HL-60/S4 treated with retinoic acid at 250 ng/mL for 4 days and 3 days (cell line): ENCODE measurements around the gene FBXL16.
"Not testable (repeated sequence)": the region's sequence is repeated elsewhere in the genome, so short reads cannot be mapped to it uniquely, and the experiment has no call there.

Source experiments
- in situ Hi-C: fragments of 300-500 bp; cut with MboI; formaldehyde crosslinking; loops from 2 replicates; pipeline ENCODE4 v1.7.0; 2022; ENCODE audit warnings: low sequenced_read_pairs

The FBXL16 gene

DNA sequence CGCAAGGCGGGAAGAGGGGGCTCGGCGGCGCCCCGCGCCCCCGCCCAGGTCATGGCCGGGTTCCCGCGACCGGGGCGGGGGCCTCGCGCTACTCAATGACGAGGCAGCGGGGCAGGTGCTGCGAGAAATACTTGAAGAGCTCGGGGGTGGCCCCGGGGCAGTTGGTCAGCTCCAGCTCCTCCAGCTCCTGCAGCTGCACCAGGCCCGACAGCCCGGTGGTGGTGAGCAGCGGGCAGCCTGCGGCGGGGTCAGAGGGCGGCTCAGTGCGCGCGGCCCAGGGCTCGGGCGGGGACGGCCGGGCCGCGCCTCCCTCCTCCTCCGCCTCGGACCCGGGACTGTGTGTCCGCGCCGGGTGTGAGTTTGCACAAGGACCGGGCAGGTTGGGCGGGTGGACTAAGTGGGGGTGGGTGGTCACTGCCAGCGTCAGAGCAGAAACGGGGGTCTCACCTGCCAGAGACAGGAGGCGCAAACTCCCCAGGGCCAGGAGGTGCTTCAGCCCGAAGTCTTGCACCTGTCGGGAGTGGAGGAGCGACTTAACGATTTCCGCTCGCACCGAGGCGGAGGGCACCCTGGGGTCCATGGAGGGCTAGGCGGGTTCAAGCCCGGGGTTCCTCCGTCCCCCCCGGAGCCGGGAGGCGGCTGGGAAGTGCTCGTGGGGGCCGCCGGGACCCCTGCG is 11.3 kb downstream of the FBXL16 start:
- in situ Hi-C loops = no loop called here

DNA sequence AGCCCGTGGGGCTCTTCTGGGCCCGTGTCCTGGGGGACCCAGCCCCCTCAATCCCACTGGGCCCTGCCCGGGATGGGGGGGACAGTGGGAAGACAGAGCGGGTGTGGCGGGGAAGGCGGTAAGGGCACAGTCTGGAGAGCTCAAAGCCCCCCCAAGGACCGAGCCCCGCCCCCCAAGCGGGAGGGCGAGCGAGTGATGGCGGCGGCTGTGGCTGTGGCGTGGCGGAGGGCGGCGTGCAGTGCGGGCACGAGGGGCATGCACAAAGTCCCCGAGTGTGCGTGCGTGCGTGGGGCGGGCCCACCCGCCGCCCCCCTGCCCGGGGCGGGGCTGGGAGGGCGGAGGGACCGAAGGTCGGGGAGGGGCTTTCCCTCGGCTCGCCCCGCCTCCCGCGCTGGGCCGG is 11.8 kb downstream of the FBXL16 start:
- in situ Hi-C loops = no loop called here

DNA sequence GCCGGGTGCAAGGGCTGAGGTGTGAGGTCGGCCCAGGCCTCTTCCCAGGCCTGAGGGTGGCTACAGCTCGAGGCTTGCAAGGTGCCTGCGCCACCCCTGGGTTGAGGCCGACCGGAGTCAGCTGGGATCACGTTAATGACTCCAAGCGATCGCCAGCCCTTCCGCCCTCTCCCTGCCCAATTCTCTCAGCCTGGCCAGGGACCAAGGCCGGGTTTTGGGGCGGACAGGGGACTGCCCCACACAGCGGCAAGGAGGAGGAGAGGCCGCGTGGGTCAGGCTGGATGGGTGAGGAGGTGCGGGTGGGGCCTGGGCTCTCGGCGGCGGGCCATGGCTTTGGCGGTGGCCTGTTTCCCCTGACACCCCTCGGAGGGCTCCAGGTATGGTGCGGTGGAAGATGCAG is 12.2 kb downstream of the FBXL16 start:
- in situ Hi-C loops = no loop called here

DNA sequence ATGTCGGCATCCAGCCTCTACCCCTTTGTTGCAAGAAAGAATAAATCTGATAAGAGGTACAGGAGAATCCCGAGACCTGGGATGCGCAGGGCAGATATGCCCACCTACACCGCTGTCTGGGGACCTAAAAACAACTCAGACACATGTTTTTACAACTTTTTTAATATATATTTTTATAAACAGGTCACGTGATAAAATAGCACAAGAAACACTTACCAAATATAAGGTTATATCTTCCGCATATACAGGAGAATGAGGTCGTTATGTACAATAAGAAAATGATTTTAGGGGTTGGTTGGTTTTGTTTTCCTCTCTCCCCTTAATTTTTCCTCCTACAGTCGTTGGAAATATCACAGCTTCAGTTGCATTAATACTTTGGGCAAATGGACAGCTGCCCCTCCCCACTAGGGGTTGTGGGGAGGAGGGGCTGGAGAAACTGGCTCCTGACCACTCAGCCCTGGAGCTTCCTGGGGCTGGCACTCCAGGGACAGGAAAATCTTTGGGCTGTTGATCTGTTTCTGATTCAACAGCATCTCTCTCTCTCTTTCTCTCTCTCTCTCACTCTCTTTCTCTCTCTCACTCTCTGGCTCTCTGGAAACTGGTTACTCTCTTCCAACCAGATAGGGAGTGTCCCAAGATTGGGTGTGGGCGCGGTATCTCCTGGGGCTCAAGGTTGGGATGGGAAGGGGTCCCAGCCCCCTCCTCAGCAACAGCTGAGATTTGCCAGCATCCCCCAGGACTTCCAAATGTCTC is 13.1 kb downstream of the FBXL16 start:
- in situ Hi-C loops = no loop called here

DNA sequence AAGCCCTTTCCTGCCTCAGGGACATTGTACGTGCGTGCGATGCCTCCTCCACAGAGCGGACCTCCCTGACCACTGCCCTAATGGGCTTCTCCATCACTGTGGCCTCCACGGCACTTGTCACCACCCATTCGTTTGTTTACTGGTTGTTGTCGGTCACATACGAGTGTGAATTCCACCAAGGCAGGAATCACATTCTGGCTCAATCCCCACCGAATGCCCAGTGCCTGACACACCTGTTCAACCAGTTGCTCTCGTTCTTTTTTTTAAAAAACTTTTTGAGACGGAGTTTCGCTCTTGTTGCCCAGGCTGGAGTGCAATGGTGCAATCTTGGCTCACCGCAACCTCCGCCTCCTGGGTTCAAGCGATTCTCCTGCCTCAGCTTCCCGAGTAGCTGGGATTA is 14.4 kb downstream of the FBXL16 start:
- in situ Hi-C loops = not testable (repeated sequence)

DNA sequence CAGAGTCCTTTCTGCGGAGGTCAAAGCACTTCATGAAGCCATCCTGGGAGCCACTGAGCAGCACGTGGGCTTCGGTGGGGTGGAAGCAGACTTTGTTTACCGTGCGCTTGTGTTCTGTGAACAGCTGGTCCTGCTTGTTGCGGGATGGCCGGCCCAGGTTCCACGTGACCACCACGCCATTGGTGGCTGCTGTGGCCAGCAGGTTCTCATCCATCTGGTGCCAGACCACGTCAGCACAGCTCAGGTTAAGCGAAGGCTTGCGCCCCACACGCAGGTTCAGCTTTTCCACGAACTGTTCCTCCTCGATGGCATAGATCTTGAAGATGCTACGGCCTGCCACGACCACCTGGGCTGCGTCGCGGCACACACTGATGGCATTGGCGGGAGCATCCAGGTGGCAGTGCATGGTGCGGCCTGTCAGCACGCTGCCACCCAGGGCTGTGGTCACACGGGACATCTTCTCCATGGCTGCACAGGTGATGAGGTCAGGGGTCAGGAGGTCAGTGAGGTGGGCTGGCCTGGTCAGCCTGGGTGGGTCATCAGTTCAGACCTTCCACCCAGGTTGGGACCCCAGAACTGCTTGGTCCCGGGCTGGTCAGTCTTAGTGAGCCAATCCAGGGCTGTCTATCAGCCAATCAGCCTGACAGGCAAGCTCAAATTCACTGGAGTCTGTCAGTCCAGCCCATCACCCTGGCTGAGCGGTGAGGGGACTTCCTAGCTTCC is 16.3 kb downstream of the FBXL16 start:
- in situ Hi-C loops = no loop called here

DNA sequence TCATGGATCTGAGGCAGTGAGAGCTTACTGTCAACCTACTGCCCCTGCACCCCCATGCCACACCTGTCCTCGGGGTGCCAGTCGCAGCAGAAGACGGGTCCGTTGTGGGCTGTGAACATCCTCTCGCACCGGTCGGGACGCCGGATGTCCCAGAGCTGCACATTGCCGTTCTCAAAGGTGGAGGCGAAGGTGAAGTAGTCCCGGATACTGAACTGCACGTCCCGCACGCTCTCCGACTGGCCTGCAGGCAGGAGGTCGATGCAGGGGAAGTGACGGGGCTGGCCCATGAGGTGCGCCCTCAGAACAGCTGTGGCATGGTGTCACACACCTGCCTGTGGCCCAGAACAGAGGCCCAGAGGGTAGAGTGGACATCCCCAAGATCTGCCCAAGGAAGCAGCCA is 18.1 kb downstream of the FBXL16 start:
- in situ Hi-C loops = no loop called here

DNA sequence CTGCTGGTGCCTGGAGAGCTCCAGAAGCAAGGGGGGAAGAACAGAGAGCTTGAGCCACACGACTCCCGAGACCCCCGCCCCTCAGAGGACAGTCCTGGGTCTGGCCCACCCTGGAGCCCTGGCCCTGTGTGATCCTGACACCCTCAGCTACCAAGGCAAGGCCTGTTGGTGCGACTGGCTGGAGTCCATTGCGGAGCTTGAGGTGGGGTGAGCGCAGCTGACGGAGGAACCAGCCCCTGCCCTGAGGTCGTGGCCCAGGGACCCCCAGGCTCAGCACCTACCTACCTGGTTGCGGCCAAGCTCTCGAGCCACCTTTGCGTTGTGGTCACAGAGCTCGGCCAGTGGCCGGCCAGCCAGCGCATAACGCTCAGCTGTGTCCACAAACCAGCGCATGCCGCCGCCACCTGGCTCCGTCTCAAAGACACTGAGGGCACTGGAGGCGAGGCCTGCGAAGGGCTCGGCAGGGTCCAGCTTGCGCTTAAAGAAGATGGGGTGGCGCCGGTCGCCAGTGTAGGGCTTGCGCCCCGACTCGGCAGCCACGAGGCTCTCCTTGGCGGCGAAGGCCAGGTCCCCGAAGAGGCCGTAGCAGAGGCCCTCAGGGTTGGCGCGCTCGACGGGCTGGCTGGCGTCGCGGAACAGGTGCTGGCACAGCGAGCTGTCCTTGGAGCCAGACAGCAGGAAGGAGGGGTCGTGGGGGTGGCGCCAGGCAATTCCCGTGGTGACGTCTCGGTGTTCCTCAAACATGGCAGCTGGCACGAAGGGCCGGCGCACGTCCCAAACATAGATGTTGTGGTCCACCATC is 18.9 kb downstream of the FBXL16 start:
- in situ Hi-C loops = no loop called here

DNA sequence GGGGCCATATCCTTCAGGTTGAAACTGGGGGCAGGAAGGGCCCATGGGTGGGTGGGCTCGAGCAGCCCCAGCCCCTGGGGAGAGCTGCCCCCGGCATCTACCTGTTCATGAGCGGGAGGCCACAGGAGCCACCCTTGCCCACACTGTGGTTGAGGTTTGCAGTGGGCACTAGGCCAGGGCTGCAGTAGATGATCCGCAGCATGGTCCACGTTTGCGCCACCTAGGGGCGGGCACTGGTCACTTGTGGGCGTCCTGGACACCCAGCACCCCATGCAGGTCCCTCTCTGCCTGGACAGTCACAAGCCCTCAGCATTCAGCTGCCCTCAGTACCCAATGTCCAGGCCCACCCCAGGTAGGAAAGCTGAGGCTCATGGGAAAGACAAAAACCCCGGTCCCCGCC is 19.6 kb downstream of the FBXL16 start:
- in situ Hi-C loops = no loop called here

DNA sequence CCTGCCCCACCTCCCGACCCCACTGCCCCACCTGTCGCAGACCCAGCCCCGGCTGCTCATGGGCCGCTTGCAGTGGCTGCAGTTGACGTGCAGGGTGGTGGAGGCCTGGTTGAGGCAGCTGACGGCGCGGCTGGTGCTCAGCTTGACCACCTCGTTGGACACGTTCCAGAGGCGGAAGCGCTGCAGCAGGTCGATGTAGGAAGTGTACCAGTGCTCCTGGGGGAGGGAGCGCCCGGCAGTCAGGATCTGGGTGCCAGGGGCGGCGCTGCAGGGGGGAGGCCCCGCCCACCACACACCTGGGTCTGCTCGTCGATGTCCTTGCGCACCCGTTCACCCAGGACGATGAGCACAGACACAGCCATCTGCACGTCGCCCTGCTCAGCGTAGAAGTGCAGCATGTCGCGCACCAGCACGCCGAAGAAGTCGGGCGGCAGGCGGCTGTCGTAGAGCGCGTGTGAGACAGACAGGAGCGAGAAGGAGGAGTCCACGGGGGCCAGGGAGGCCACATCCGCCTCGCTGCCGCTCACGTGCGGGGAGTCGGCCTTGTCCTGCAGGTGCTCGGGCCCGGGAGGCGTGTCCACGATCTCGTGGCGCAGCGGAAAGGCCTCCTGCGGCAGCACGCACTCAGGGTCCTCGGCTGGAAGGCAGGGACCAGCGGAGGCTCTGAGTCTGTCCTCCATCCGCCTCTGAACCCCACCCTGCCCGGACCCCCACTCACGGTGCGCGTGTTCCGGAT is 20.5 kb downstream of the FBXL16 start:
- in situ Hi-C loops = no loop called here

DNA sequence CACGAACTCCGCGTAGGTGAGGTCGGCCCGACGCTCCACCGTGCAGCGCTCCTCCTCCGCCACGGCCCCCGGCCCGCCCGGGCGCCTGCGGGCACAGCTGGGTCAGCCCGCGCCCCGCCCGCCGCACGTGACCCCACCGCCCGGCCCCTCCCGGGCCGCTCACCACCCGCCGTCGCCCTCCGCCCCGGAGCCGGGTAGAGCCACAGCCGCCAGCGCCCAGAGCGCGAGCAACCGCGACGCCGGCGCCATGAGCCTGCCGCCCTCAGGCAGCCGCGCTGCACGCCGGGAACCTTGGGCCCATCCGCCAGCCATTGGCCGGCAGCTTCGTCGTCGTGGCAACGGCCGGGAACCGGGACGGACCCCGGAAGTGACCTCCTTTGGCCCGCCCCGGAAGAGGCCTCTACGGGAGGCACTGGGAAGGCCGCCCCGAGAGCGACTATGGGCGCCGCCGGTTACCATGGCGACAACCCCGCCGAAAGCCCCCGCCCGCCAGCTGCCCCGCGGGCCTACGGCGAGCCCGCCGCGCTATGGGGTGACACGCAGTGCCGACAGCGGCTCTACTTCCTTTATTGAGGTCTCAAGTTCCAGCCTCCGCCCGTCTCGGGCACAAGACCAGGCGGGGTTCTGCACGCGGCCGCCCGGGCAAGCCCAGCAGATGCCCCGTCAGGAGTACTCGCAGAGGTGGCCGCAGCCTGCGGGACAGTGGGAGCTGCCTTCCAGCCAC is 21.4 kb downstream of the FBXL16 start, which contains the start of gene JMJD8:
TSS of gene JMJD8 (minus strand) at position 264 of the 724 bp plus-strand sequence. CDS start at position 249, 15 bp downstream.
- in situ Hi-C loops = no loop called here

DNA sequence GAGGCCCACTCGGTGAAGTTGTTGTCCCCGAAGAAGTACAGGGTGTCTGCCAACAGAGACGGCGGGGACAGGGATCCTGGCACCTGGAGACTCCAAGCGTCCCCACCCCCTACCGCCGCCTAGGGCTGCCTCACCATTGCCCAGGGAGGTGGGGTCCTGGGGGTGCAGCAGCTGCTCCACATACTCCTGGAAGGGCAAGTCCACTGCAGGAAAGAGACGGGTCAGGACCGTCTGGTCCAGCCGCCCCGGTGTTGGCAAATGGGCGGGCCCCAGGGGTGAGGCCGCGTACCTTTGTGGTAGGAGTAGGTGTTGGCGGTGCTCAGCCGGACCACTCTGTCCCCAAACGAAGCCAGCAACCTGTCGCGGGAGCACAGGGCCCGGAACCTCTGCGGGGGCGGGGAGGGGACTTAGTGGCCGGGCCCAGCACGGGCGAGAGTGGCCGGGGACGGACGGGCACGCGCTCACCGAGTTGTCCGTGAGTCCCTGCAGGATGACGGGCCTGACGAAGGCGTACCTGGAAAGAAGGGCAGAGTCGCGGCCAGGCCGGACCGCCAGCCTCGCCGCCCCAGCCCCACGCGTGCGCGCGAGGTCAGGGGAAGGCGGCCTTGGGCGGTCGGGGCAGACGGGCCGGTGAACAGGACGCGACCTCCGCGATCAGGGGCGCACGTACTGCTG is 22.1 kb downstream of the FBXL16 start:
- in situ Hi-C loops = no loop called here

DNA sequence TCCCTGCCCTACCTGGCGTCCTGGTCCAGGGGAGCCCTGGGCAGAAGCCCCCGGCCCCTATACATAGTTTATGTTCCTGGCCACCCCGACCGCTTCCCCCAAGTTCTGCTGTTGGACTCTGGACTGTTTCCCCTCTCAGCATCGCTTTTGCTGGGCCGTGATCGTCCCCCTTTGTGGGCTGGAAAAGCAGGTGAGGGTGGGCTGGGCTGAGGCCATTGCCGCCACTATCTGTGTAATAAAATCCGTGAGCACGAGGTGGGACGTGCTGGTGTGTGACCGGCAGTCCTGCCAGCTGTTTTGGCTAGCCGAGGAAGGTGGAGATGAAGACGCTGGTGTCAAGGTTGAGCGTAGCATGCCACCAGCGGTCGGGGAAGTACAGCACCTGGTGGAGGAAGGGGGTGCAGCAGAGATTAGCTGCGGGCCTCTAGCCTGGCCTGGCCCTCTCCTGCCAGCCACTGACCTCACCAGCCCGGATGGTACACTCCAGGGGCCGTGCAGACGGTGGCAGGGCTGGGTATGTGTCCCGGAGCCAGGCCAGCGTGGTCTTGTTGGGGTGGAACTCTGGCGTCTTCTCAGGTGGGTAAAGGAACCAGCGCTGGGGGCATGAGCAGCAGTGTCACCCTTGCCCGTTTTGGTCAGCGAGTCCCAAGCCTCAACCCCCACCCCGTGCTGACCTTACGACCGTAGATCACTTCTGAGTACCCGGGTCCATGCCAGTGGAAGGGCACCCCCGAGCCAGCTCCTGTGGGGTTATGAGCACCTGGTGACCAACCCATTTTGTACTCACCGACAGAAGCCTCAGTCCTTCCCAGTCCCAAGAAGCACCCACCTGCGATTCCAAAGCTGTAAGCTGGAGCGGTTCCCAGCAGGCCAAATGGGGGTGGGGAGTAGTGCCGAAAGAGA is 22.9 kb downstream of the FBXL16 start:
- in situ Hi-C loops = no loop called here

DNA sequence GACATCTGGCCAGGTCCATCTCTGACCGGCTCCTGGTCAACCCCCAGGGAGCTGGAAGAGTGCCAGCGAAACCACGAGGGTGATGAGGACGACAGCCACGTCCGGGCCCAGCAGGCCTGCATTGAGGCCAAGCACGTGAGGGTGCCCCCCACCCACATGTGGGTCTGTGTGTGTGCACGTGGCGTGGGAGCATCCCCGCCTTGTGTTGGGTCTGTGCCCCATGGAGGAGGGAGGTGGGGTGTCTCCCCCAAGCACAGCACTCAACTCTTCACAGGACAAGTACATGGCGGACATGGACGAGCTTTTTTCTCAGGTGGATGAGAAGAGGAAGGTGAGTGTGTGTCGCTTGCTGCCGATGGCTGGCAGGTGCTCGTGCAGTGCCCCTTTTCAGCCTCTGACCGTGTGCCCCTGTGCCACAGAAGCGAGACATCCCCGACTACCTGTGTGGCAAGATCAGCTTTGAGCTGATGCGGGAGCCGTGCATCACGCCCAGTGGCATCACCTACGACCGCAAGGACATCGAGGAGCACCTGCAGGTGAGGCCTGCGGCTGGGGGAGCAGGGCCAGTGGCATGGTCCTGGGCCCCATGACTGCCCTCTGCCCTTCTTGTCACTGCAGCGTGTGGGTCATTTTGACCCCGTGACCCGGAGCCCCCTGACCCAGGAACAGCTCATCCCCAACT is 23.7 kb downstream of the FBXL16 start:
- in situ Hi-C loops = no loop called here

DNA sequence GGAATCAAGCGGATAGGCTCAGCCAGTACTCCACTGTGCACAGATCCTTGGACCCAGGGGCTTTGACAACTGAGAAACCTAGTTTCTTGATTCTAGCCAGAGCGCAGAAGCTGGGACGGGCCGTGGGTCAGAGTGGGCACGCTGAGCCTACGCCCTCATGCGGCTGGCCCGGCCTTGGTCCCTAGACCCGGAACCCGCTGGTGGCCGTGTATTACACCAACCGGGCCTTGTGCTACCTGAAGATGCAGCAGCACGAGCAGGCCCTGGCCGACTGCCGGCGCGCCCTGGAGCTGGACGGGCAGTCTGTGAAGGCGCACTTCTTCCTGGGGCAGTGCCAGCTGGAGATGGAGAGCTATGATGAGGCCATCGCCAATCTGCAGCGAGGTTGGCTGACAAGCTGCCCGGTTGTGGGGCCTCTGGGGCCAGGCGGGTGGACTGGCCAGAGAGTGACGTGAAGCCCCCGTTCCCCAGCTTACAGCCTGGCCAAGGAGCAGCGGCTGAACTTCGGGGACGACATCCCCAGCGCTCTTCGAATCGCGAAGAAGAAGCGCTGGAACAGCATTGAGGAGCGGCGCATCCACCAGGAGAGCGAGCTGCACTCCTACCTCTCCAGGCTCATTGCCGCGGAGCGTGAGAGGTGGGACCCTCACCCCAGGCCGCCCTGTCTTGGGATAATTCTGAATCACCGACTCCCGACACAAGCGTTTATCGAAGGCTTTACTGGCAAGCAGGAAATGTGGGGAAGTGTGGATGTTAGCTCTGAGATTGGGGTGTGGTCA is 24.4 kb downstream of the FBXL16 start:
- in situ Hi-C loops = no loop called here

DNA sequence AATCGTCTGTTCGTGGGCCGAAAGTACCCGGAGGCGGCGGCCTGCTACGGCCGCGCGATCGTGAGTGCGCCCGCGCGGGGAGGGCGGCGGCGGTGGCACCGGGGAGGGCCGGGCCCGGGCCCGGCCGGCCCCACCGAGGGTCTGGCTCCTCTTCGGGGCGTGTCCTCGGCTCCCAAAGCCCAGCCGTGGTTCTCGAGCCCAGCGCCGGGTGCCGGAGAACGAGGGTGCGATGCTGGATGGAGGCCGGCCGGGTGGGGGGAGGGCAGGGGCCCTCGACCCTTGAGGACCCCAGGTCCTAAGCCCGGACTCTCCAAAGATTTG is 25.0 kb downstream of the FBXL16 start:
- in situ Hi-C loops = no loop called here
